GM19468 (cell line): ENCODE results near the gene DPT.

Source experiments
- ATAC-seq: cut with Tn5 transposase; IDR thresholded peaks from one replicate; pipeline ENCODE4 v1.9.1; 2021; ENCODE audit warnings: mild to moderate bottlenecking, moderate library complexity, moderate number of reproducible peaks; ENCODE audit not compliant: unreplicated experiment; ENCODE audit errors: extremely low read depth

DPT gene

GRCh38 chr1:168673974-168674683 is 54.9 kb downstream of the DPT start:
- no peak for ATAC-seq

GRCh38 chr1:168672278-168672677 is 56.7 kb downstream of the DPT start:
- no peak for ATAC-seq

GRCh38 chr1:168671782-168672181 is 57.2 kb downstream of the DPT start:
- ATAC-seq = no peak

GRCh38 chr1:168665975-168666374 is 63.0 kb downstream of the DPT start:
- ATAC-seq = no peak

GRCh38 chr1:168664069-168664834 is 64.8 kb downstream of the DPT start:
- no peak for ATAC-seq

- no peak for ATAC-seq
These were observed 72.5 kb downstream of the DPT start for GRCh38 chr1:168656485-168656884.

GRCh38 chr1:168654198-168654915 is 74.6 kb downstream of the DPT start:
- no peak for ATAC-seq

- no peak for ATAC-seq
These were observed 75.4 kb downstream of the DPT start for GRCh38 chr1:168653567-168653966.

- ATAC-seq = no peak
These were observed 83.3 kb downstream of the DPT start for GRCh38 chr1:168645721-168646120.
